CD4-positive, alpha-beta T cell treated with Interleukin-17A for 1 hour (primary cell): Measurements from ENCODE around the gene TBC1D22A.

Experiments
- DNase-seq: peaks from one replicate; pipeline ENCODE4 v3.0.0-alpha.2; 2020

Gene TBC1D22A

DNA sequence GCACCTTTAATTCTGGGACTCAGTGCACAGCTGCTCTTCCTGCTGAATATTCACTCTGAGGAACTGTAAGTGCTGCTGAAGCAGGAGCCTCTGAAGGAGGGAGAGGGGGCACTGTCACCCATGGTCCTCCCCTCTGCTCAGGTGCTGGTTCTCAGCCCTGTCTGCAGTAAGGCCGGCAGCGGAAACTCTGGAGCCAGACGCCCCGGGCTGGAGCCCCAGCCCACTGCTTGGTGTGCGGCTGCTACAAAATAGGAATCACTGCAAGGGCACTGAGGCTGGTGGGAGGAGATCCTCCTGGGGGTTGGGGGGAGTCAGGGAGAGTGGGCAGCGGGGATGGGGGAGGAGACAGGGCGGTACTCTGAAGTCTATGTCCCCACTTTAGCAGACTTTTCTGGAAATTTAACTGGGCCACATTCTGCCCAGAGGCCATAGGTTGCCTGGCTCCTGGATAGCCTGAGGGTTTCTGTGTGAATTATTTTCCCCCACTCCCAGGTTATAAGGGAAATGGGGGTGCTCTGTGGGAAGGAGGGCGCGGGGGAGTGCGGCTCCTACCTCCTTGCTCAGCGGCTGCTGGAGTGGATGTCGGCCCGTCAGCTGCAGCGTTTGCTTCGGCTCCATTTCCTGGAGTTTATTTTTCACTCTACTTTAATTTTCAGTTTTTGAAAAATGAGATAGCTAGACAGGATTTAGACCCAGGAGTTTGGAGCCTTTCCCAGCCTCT, 33.6 kb downstream of the TBC1D22A start:
- DNase-seq = no peak

- no peak for DNase-seq
Observed at GRCh38 chr22:46796566-46797195, 34.2 kb downstream of the TBC1D22A start.

DNA sequence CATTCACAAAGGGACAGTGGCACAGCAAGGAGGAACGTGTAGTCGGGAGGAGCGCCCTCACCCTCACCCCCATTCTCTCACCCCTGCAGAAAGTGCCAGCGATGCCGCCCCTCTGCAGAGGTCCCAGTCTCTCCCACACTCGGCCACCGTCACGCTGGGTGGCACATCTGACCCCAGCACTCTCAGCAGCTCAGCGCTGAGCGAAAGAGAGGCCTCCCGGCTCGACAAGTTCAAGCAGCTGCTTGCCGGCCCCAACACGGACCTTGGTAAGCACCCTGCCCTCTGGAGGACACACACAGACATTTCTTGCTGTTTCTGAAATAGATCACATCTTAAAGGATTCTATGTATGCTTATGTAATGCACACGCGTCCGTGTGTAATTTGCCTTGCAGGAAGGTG, 34.9 kb downstream of the TBC1D22A start:
- DNase-seq = no peak

DNA sequence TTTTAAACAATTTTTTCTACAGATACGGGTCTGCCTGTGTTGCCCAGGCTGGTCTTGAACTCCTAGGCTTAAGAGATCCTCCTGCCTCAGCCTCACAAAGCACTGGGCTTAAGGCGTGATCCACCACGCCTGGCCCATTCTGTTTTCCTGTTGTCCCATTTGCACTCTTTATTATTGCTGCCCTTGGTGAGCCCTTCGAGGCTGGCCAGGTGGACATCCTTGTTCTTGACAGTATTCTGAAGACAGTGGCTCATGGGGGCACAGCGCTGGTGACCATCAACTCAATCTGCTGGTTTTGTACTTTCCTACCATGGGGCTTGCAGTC, 35.6 kb downstream of the TBC1D22A start:
- no peak for DNase-seq

- peak; percentile 76 for DNase-seq
Observed at GRCh38 chr22:46798366-46799350, 36.2 kb downstream of the TBC1D22A start.

DNA sequence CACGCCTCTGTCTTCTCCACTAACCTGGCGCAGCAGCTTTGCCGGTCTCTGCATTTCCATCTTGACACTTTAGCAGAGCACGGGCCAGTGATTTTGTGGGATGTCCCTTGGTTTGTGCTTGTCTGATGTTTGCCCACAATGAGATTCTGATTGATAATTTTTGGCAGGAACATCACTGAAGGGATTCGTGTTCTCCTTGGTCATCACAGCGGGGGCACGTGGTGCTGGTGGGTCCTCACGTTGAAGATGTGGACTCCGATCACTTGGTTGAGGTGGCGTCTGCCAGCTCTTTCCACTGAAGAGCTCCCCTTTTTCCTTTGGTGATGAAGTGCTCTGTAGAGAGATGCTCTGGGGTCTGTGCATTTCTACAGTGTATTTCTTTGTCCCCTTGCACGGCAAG, 37.2 kb downstream of the TBC1D22A start:
- DNase-seq = no peak

- DNase-seq = no peak
Observed at GRCh38 chr22:46800102-46800857, 37.8 kb downstream of the TBC1D22A start.

DNA sequence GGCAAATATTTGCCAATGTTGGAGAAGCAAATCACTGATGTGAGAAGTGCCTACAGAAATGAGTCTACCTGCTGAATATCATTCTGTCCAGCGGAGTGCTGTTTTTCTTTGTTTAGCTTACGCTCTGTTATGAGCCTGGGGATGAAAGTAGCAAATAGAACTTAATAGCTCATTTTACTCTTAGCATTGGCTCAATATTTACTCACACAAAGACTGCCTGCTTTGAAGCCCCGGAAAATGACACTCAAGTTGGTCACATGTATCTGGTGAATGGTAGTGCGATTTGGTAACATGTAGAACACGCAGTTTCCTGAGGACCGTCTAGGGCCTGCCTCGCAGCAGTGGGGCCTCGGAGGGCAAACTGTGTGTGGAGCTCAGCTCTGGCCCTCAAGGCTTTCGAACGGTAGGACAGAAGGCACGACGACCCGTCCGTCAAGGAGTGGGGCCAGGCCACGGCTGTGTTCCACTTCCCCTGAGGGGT, 38.9 kb downstream of the TBC1D22A start:
- no peak for DNase-seq

GRCh38 chr22:46801826-46802607, 39.6 kb downstream of the TBC1D22A start:
- DNase-seq = no peak

DNA sequence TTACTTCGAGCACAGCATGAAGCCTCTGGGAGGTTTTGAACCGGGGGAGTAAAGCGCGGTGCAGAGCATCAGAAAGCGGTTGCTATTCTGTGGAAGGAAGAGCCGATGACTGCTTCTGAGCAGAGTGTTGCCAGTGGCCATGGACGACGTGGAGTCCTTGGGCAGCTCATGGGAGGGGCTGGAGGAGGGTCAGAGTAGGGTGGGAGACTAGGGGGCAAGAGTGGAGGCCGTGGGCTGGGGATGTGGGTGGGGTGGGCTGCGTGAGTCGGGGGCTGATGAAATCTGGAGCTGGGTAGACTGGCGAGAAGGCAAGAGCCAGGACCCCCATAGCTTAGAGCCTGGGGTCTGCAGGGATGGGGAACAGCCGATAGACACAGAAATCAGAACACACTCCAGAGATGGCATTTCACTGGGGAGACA, 40.2 kb downstream of the TBC1D22A start:
- DNase-seq = no peak

DNA sequence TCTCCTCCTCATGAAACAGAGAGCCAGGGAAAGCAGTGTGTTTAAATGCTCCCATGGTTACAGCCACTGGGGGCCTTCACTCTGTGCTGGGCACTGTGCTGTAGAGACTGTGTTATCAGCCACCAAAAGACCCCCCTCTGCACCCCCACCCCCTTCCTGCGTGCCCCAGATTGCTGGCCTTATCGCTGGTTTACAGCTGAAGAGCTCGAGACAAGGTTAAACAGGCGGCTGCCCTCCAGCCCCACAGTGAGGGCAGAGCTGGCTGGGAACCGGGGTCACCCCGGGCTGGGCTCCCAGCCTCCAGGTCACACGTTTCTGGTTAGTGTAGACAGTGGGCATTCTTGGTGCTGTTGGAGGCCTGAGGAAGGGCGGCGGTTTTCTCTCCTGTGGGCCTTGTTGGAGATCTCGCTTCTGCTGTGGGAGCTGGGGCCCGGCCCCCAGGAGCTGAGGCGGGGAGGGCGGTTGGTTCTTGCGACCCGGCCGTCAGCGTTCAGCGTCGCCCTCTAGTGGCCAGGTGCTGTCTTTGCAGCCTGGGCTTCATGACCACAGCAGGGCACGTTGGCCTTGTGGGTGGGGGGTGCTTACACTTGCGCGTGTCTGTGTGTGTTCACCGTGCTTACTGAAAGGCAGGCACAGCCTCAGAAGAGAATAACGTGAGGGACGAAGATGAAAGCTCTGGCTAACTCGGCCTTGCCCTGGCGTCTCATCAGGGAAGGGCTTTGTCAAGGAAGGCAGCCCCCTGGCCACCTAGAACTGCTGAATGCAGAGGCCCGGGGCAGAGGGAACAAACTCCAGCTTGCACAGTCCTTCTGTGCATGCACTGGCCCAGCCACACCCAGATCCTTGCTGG, 40.8 kb downstream of the TBC1D22A start:
- peak; percentile 78 for DNase-seq

DNA sequence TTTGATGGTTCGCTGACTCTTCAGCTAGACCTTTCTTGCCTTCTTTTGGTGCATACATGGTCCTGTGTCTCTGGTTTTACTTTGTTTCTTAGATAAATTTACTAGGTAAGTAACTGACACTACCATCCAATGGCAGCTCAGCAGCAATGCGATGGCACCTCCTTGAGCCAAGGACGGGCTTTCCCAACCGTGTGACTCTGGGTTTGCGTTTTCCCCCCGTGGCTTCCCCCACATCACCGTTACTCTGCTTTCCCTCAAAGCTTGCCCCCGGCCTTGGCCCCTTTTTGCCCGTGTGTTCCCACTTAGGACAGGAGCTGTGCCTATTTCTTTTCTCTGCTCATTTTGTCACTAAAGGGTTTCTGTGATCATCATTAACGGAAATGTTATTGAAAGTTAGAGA, 41.5 kb downstream of the TBC1D22A start:
- DNase-seq = no peak

DNA sequence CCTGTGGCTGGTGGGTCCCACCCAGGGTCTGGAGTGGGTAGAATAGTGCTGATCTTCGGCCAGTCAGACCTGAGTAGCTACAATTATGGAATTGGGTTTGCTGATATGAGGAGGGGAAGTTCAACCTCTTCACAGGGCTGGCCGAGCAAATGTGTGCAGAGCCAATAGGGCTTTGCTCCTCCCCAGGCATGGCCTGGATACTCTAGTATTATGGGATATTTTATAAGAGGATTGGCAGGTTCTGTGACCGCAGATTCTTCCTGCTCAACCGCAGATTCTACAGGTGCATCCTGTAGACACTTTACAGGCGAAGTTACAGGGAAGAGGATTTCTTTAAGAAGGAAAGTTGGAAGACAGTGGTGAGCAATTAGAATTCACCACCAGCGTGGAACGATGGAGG, 44.3 kb downstream of the TBC1D22A start:
- no peak for DNase-seq

DNA sequence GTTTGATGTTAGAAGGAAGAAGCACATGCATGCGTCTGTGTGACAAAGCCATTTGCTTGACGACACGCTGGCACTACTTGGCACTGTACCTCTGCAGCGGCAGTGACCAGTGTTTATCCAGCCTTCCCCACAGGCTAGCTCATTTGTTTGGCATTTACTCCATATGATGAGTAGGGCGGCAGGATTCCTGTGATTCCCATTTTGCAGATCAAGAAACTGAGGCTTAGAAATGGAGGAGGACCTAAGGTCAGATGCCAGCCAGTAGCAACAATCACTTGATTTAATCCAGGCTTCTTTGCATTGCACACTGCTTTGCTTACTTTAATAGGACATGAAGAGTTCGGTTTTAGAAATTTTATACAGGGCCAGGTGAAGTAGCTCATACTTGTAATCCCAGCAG, 45.0 kb downstream of the TBC1D22A start:
- DNase-seq = no peak

DNA sequence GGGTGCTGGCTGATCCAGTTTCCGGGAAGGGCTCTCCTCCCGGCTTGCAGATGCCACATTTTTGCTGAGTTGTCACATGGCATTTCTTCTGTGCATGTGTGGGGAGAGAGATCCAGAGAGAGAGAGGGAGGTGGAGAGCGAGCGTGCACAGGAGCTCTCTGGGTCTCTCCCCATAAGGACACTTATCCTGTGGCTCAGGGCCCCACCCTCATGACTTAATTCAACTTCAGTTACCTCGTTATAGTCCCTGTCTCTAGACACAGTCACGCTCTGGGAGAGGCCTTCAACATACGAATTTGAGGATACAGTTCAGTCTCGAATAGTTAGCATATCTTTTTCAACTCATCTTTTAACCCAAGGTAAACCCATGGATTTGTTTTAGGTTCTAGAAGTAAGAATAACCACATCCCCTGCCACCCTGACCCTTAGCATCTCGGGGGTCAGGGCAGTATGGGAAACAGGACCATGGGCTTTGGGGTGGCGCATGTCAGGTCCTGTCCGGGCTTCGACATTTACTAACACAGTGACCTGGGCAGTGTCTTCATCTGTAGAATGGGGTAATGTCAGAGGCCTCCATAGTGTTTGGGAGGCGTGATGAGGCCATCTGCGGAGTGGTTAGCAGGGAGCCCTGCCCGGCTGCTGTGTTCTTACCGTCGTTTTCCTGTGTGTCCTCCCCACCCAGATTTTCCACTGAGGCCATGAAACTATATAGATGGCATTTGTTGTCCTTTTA, 46.9 kb downstream of the TBC1D22A start:
- DNase-seq = no peak

- DNase-seq = no peak
Observed at GRCh38 chr22:46810856-46811786, 48.7 kb downstream of the TBC1D22A start.

DNA sequence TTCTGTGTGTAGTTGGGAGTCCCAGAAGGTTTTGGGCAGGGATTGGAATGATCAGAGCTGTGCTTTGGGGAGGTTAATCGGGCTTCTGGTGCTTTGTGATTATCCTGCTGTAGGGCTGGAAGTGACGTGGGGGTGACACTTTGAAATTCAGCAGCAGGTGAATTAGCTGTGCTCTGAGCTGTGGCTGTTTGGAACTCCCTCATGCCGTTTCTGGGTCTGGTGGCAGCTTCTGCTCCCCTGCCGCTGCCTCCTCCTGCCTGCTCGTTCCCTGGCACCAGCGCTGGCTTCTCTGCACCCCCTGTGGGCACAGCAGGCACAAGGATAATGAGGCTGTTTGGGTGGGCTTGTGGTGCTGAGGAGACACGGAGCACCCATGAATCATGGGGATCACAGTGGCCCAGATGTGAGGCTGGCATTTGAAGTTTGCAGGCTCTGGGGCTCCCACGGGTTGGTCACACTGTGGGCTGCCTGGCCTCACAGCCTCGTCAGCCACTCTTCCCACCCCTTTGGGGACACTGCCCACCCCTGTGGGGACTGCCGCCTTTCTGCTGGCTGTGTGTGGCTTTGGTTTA, 49.7 kb downstream of the TBC1D22A start:
- no peak for DNase-seq

- DNase-seq = no peak
Observed at GRCh38 chr22:46812788-46813187, 50.3 kb downstream of the TBC1D22A start.
